Measurements from ENCODE around the gene NCOA4. TPM values are rescaled to one million over a fixed set of nuclear protein-coding genes. Genes with fewer than 3 reads are reported as not detected.

The NCOA4 gene
- total and polyA plus RNA-seq, 2 of the 8 experiments (the other 6 are each of a cell fraction or from before 2014, with no cell fraction given), result 28.9 to 65.2 TPM

- Histone ChIP-seq H3K27me3 (replicated peaks in 1 of 4; ENCODE audit: control insufficient read depth in 3 of 4, extremely low read depth in 1 of 4, insufficient read depth in 3 of 4, low read length in 3 of 4) (no peaks in the 10 kb centered on the region), H3K4me2 (ENCODE audit: insufficient read depth in 1 of 2, low read depth in 2 of 2, low read length in 2 of 2) (no peak overlapping the region)
- TF ChIP-seq NRF1 (IDR thresholded peaks at IDR 0.05; ENCODE audit: low read depth, low read length) (no peak), CHD2 (IDR thresholded peaks at IDR 0.05; ENCODE audit: low read length) (no peak), EZH2 (IDR thresholded peaks at IDR 0.05; ENCODE audit: low read depth, low read length, severe bottlenecking) (no peak), POLR2AphosphoS5 (IDR thresholded peaks at IDR 0.05; ENCODE audit: low read depth, low read length) (no peak), KDM1A (IDR thresholded peaks at IDR 0.05; ENCODE audit: borderline replicate concordance, low read length) (no peak), ATF2 (IDR thresholded peaks at IDR 0.05; ENCODE audit: low read length) (no peak), ATF3 (IDR thresholded peaks at IDR 0.05; ENCODE audit: insufficient read depth, low read depth, low read length) (no peak), SP1 (IDR thresholded peaks at IDR 0.05; ENCODE audit: low read depth, low read length) (no peak), HDAC2 (IDR thresholded peaks at IDR 0.05; ENCODE audit: borderline replicate concordance in 1 of 2, low read depth in 2 of 2, low read length in 2 of 2) (no peak), CTBP2 (IDR thresholded peaks at IDR 0.05; ENCODE audit: borderline replicate concordance, insufficient read depth, insufficient read length, low read length) (no peak), MAX (IDR thresholded peaks at IDR 0.05) (no peak), TAF1 (IDR thresholded peaks at IDR 0.05; ENCODE audit: low read depth, low read length) (no peak), CBX5 (IDR thresholded peaks at IDR 0.05; ENCODE audit: low read depth, low read length) (no peak)
These were observed 26.6 kb upstream of the NCOA4 start for GRCh38 chr10:46057038-46057437.

More at GRCh38 chr10:46057038-46057437, 26.6 kb upstream of the NCOA4 start:
- no peak overlapping the region for H4K5ac ChIP-seq (ENCODE audit: insufficient read length, low read depth, low read length)
- no peak overlapping the region for H2BK20ac ChIP-seq (ENCODE audit: low read length)
- no peak overlapping the region for H3K56ac ChIP-seq (replicated peaks; ENCODE audit: insufficient read length, low read depth, low read length)
- H2BK120ac ChIP-seq (replicated peaks; ENCODE audit: low read depth, low read length), result no peak overlapping the region
- no peak overlapping the region for H3K9ac ChIP-seq (replicated peaks in 1 of 4; ENCODE audit: extremely low read depth in 1 of 4, low read depth in 3 of 4, low read length in 3 of 4)
- H3K27ac ChIP-seq (ENCODE audit: low read depth, low read length), result no peak overlapping the region
- H3K9me3 ChIP-seq (ENCODE audit: insufficient read depth in 2 of 2, low read depth in 1 of 2, low read length in 1 of 2), result no peaks in the 10 kb centered on the region
- no peak overlapping the region for H3K14ac ChIP-seq (ENCODE audit: insufficient read length)
- no peak overlapping the region for H2BK12ac ChIP-seq (ENCODE audit: low read depth, low read length)
- peaks cover 2 to 20% (median 10%) of the 10 kb centered on the region in 4 experiments; a peak in 6 of 7 replicates for H3K4me1 ChIP-seq (replicated peaks in 1 of 4; ENCODE audit: control insufficient read depth in 3 of 4, insufficient read depth in 4 of 4, low read length in 3 of 4)
- no peak overlapping the region for H2AFZ ChIP-seq (ENCODE audit: low read length)
- FAIRE-seq (no peak), DNase-seq (ENCODE audit: low read depth in 1 of 2, low spot score in 2 of 2) (no peak)
- no peaks in the 10 kb centered on the region for H3K79me1 ChIP-seq (ENCODE audit: low read depth, low read length)
- no peak overlapping the region for H4K8ac ChIP-seq (ENCODE audit: extremely low read depth, insufficient read depth, low read length)
- no peaks in the 10 kb centered on the region for H4K20me1 ChIP-seq (replicated peaks in 1 of 2; ENCODE audit: control insufficient read depth in 1 of 2, insufficient read depth in 2 of 2, low read length in 2 of 2)
- H4K91ac ChIP-seq (replicated peaks; ENCODE audit: insufficient read length, low read length), result no peak overlapping the region
- H2BK15ac ChIP-seq (ENCODE audit: low read length), result no peak overlapping the region
- no peaks in the 10 kb centered on the region for H3K79me2 ChIP-seq (ENCODE audit: control insufficient read depth in 1 of 2, insufficient read depth in 2 of 2, low read length in 2 of 2)
- H3K4ac ChIP-seq (replicated peaks; ENCODE audit: insufficient read length, low read depth, low read length), result no peak overlapping the region
- H3K18ac ChIP-seq (ENCODE audit: extremely low read depth, low read length), result no peak overlapping the region
- no peak overlapping the region for H2BK5ac ChIP-seq (ENCODE audit: low read depth, low read length)
- H3K23ac ChIP-seq (ENCODE audit: insufficient read length), result no peak overlapping the region
- H3K23me2 ChIP-seq (ENCODE audit: low read depth, low read length), result no peaks in the 10 kb centered on the region
- ChIA-PET POLR2A (ENCODE audit: partially characterized antibody) (no interaction called here), CTCF (ENCODE audit: partially characterized antibody) (no interaction called here)
- no peak overlapping the region for H3K4me3 ChIP-seq (ENCODE audit: extremely low read depth in 1 of 4, insufficient read depth in 2 of 4, low read depth in 3 of 4, low read length in 4 of 4)
- no peak overlapping the region for H2AK5ac ChIP-seq (ENCODE audit: low read depth, low read length)
- H3K36me3 ChIP-seq (ENCODE audit: control insufficient read depth in 2 of 4, insufficient read depth in 4 of 4, low read length in 3 of 4), result no peaks in the 10 kb centered on the region
